Ramos (cell line): ENCODE measurements around the gene CD48.

Source experiments
- in situ Hi-C: fragments of 300-500 bp; cut with MboI; formaldehyde crosslinking; loops from one replicate; pipeline ENCODE4 v1.14.3; 2022; ENCODE audit warnings: low sequenced_read_pairs; ENCODE audit not compliant: unreplicated experiment

The CD48 gene

DNA sequence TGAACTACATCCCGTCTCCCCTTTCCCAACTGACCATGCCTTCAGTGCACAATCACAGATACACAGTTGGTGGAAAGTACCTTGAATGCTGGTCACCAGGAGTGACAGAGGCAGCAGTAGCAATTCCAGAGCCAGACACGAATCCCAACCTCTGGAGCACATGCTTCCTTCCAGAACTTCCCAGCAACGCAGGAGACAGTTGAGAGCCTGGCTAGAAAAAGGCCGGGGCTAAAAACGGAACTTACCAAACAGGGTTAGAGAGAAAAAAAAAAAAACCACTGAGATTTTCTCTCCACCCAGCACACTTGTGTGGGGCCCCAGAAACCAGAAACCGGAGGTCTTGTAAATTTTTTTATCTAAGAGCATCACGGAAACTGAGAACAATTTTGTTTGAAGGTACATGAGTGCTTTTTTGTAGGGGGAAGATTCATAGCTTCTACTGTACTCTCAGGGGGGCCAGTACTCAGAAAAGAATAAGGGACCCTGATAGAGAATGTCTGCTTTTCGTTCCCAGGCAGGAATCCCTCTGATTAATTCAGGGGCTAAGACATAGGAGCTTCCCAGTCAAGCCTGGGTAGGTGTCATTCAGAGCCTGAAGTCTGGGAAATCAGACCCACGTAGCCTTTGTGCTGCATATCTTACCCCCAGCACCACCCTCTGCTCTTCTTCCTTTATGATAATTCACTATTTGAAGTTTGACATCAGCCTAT lies at the start of gene CD48:
TSS of gene CD48 (minus strand) at position 221 of the 710 bp plus-strand sequence. CDS start at position 162, 59 bp downstream.
- in situ Hi-C loops: no loop called here

DNA sequence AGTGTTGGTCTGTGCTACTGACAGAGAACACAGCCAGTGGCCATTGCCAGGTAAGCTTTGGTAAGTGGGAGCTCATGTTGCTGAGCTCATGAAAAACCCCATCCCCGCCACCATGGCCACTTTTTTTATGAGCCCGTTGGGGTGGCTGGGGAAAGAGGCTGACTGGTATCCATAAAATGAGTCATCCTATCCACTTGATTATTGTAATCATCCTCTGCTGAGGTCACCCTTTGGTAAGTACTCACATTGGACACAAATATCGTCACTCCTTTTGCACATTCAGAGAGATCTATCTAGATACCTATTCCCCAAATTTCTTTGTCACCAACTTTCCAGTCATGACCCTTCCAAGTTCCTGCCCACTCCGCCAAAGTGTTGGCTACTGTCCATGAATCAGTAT lies 49.4 kb upstream of the CD48 start:
- in situ Hi-C loops: no loop called here

- in situ Hi-C loops: no loop called here
Measured at GRCh38 chr1:160759740-160760139, 48.1 kb upstream of the CD48 start.

DNA sequence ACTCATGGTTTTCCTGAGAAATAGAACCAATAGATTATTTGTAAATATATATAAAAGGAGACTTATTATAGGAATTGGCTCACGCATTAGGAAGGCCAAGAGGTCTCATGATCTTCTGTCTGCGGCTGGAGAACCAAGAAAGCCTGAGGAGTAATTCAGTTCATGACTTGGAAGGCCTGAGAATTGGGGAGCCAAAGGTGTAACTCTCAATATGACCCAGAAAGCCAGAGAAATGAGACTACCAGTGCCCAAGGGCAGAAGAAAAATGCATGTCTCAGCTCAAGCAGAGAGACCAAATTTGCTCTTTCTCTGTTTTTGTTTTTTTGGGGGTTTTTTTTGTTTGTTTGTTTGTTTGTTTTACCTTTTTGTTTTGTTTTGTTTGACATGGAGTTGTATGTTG lies 46.9 kb upstream of the CD48 start:
- in situ Hi-C loops: no loop called here

GRCh38 chr1:160756849-160757201 lies 45.2 kb upstream of the CD48 start:
- in situ Hi-C loops: no loop called here

GRCh38 chr1:160755911-160756848 lies 44.6 kb upstream of the CD48 start:
- in situ Hi-C loops: no loop called here

DNA sequence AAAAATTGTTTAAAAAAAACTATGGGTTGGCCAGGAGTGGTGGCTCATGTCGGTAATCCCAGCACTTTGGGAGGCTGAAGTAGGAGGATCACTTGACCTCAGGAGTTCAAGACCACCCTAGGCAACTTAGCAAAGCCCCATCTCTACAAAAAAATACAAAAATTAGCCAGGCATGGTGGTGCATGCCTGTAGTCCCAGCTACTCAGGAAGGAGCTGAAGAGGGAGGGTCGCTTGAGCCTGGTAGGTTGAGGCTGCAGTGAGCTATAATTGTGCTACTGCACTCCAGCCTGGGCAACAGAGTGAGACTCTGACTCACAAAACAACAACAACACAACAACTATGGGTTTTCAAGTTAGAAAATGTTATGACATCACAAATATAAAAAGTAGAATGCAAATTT lies 43.8 kb upstream of the CD48 start:
- in situ Hi-C loops: no loop called here

DNA sequence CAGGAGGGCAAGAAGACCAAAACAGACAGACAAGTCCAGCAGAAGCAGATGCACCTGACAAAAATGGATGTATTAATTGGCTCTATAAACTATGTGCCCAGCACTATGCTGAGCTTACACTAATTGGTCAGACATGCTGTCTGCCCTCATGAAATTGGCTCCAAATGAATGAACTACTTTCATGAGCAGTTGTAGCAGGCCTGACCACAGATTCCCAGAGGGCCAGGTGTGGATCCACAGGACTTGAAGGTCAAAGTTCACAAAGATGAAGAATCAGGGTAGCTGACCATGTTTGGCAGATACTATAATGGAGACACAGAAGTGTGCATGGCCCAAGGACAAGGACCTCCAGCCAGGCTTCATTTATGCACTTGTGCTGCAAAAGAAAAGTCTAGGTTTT lies 42.0 kb upstream of the CD48 start:
- in situ Hi-C loops: no loop called here

GRCh38 chr1:160752924-160753323 lies 41.3 kb upstream of the CD48 start:
- in situ Hi-C loops: no loop called here

DNA sequence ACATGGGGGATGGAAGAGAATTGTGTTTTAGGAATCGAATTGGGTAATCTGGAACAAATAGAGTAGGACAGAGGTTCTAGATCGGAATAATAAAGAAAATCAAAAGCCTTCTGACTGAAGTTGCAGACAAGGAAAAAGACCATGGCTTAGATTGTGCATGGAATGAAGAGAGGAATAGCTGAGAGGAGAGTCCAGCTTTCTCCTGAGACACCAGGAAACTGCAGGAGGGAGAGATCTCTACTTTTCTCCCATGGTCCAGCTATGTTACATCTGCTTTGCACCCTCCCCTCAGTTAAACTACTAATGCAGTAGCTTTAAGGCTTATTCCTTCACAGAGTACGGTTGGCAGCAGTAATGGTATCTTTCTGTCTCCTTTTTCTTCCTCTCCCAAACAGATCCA lies 40.8 kb upstream of the CD48 start:
- in situ Hi-C loops: no loop called here

- in situ Hi-C loops: no loop called here
Measured at GRCh38 chr1:160750608-160751007, 39.0 kb upstream of the CD48 start.

DNA sequence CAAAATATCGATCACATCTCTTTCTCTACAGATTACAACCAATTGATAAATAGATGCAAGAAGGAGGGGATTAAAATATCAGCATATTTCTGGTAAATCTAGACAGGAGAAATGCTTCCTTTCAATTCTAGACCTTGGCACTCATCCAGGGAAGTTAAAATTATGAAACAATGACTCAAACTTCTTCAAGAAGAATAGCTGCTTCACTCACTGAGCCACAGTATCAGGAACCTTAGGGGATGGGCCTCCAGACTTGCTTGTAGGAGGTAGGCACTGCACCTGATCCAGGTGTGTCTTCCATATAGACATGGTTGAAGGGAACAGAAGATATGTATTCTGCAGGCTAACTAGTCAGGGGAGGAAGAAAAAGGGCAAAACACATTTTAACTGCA lies 37.3 kb upstream of the CD48 start:
- in situ Hi-C loops: no loop called here

GRCh38 chr1:160748181-160748877 lies 36.7 kb upstream of the CD48 start:
- in situ Hi-C loops: no loop called here

GRCh38 chr1:160747717-160748116 lies 36.1 kb upstream of the CD48 start:
- in situ Hi-C loops: no loop called here

DNA sequence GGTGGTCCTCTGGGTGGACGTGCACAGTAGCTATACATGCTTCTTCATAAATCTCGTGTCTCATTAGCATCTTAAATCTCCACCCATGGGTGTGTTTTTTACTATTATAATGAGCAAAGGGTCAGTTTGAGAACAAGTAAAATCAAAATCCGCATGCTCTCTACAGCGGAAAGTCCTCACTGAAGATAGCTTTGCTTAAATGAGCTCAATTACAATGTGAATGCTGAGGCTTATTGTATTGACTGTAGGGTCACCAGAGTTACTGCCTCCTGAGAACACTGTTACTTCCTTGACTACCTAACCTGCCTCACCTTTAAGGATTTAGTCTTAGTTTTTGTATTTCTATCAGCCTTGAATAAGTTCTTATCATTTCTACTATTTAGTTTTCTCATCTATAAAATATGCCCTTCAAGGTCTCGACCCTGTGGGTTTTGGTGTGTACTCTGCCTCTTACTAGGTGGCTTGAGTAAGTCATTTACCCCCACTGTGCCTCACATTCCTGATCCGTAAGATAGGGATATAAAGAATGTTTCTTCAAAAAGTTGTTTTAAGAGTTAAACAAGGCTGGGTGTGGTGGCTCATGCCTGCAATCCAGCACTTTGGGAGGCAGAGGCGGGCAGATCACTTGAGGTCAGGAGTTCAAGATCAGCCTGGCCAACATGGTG lies 35.3 kb upstream of the CD48 start:
- in situ Hi-C loops: no loop called here

GRCh38 chr1:160745551-160745950 lies 33.9 kb upstream of the CD48 start:
- in situ Hi-C loops: no loop called here

GRCh38 chr1:160744852-160745520 lies 33.4 kb upstream of the CD48 start:
- in situ Hi-C loops: no loop called here

- in situ Hi-C loops: no loop called here
Measured at GRCh38 chr1:160744199-160744851, 32.7 kb upstream of the CD48 start.

- in situ Hi-C loops: no loop called here
Measured at GRCh38 chr1:160743266-160743665, 31.6 kb upstream of the CD48 start.
